Ovary (tissue), 9 donors: ENCODE data around the gene TUB. TPM values are rescaled to one million over a fixed set of nuclear protein-coding genes. Genes with fewer than 3 reads are reported as not detected.

Experiments used
- DNase-seq, 5 donors: peaks; one replicate each; pipeline ENCODE4 v3.0.0-alpha.2; 2019 to 2020
- H3K27ac ChIP-seq, 2 donors: fragments of 200-600 bp; one replicate each; pipeline versions ENCODE4 v1.5.1 to v1.8.0; 2019 to 2022
- H3K27me3 ChIP-seq: fragments of 200-600 bp; one replicate; pipeline ENCODE4 v1.8.0; 2022
- H3K36me3 ChIP-seq: fragments of 200-600 bp; sonication (generic); one replicate; pipeline ENCODE4 v1.5.1; 2019
- H3K4me1 ChIP-seq: one replicate; pipeline ENCODE4 v1.8.1; 2013; ENCODE audit warnings: mild to moderate bottlenecking, moderate library complexity; ENCODE audit not compliant: insufficient read depth
- H3K4me3 ChIP-seq: fragments of 200-600 bp; sonication (generic); one replicate; pipeline ENCODE4 v1.5.1; 2017
- H3K9me3 ChIP-seq, 2 donors: fragments of 200-600 bp in 1 of 2; sonication (generic) in 1 of 2; one replicate each; pipeline versions ENCODE4 v1.5.1 to v1.8.1; 2013 to 2019; ENCODE audit warnings: mild to moderate bottlenecking in 1 of 2, moderate library complexity in 1 of 2
- EP300 ChIP-seq: sonication (generic); formaldehyde crosslinking; IDR thresholded peaks from one replicate; pipeline ENCODE4 v1.6.1; 2017; ENCODE audit warnings: antibody characterized with exemption
- POLR2A ChIP-seq: fragments of 450-650 bp; IDR thresholded peaks from one replicate; pipeline ENCODE4 v1.6.1; 2017; ENCODE audit warnings: antibody characterized with exemption, mild to moderate bottlenecking, moderate library complexity
- WGBS, 3 donors: extraction: QIAGEN DNeasy Blood & Tissue Kit in 1 of 3; methylation state at CpG; one replicate each; pipeline versions ENCODE4 v1.1.5 to v1.1.7; 2013 to 2017; 5-methylcytosine and 5-hydroxymethylcytosine counted together
- intact Hi-C, 4 donors: fragments of 100-400 bp; cut with DNase I; formaldehyde crosslinking; loops; one replicate each; pipeline versions ENCODE4 v1.11.0 to v1.15.1; 2022 to 2023
- polyA plus RNA-seq, 2 donors: library from polyadenylated mRNA; stranded (reverse); fragments of 200-250 nt in 1 of 2; fragments of 350-450 nt in 1 of 2; fragmentation: Illumina TruSeq in 1 of 2; extraction: RNeasy Lipid Tissue Mini Kit (QIAGEN cat#74804) in 1 of 2; gene quantifications; one replicate each; pipeline ENCODE4 v1.2.3, GENCODE V29; 2013 to 2014
- total RNA-seq, 7 donors: library from RNA; depleted of rRNA in 2 of 7; stranded (reverse); fragments of >200 nt in 2 of 7; fragmentation: NEBNext Ultra II Directional in 3 of 7; extraction: Animal tissue kit (Norgen Biotek cat#: 25700) in 3 of 7; gene quantifications; one replicate each; pipeline versions ENCODE4 v1.1.0 to v1.2.4, GENCODE V29; 2016 to 2023
- TF ChIP-seq, protein P1 (sequence below), 3 donors: fragments of 450-650 bp in 2 of 3; fragments of 200-600 bp in 1 of 3; IDR thresholded peaks; one replicate each; pipeline versions ENCODE4 v1.5.1 to v1.8.0; 2016 to 2022; ENCODE audit warnings: antibody characterized with exemption in 3 of 3, mild to moderate bottlenecking in 1 of 3
- donor health status: DM: no; HTN: no; CAD: no; lungs with moderate emphysema.
- donor health status: DM: no; HTN: no; CAD: no.
- donor health status: Bipolar disorder and iron deficiency.
- donor health status: DM: yes; HTN: yes; CAD: no.
- donor health status: DM: no; HTN: no; CAD: no.
- donor health status: DM: yes; HTN: yes; CAD: no.

Gene TUB
- total and polyA plus RNA-seq, 9 donors = 7.2 to 33.4 (median 22.3) TPM

DNA sequence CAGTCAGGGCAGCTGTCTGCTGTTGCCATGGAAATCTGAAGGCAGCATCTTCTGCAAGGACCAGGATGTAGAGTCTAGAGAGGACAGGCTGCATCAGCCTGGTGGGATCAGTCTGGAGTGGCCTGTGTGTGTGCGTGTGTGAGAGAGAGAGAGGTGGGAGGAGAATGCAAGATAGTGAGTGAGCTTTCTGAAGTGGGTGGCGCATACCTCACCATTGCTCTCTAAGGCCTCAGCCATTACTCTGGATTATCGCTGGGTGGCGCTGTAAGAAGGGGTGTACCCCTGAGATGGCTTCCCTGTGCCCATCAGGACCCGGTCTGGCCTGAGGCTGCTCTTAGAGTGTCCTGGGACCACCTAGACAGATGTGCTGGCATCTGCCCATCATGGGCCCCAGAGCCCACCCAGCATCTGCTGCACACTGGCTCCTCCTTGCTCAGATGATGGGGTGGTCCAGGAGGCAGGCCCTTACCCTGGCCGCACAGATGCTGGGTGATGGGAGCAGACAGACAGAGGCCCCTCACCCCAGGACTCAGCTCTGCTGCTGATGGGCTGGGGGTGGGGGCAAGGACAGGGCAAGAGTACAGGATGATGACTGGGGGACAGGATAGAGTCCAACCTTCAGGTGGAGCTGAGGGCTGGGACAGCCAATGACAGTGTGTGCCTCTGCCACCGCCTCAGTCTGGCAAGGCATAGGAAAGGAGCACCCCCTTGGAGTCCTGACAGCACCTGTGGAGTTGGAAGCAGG lies 25.7 kb upstream of the TUB start:
- Histone ChIP-seq H3K4me3 (no peak overlapping the region), H3K4me1 (peaks cover 3% of the 10 kb centered on the region), H3K9me3 (no peaks in the 10 kb centered on the region), H3K27ac (no peak overlapping the region), H3K27me3 (no peaks in the 10 kb centered on the region), H3K36me3 (no peaks in the 10 kb centered on the region)
- no peak for DNase-seq
- WGBS, 3 donors = 55 to 73% (median 70%) methylated on average over 6 to 7 of the region's 7 CpGs
- intact Hi-C loops = no loop called here
- TF ChIP-seq POLR2A = no peak
- no peak for TF ChIP-seq EP300
- TF ChIP-seq, protein P1, sequence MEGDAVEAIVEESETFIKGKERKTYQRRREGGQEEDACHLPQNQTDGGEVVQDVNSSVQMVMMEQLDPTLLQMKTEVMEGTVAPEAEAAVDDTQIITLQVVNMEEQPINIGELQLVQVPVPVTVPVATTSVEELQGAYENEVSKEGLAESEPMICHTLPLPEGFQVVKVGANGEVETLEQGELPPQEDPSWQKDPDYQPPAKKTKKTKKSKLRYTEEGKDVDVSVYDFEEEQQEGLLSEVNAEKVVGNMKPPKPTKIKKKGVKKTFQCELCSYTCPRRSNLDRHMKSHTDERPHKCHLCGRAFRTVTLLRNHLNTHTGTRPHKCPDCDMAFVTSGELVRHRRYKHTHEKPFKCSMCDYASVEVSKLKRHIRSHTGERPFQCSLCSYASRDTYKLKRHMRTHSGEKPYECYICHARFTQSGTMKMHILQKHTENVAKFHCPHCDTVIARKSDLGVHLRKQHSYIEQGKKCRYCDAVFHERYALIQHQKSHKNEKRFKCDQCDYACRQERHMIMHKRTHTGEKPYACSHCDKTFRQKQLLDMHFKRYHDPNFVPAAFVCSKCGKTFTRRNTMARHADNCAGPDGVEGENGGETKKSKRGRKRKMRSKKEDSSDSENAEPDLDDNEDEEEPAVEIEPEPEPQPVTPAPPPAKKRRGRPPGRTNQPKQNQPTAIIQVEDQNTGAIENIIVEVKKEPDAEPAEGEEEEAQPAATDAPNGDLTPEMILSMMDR (IDR thresholded peaks at IDR 0.05) = no peak

DNA sequence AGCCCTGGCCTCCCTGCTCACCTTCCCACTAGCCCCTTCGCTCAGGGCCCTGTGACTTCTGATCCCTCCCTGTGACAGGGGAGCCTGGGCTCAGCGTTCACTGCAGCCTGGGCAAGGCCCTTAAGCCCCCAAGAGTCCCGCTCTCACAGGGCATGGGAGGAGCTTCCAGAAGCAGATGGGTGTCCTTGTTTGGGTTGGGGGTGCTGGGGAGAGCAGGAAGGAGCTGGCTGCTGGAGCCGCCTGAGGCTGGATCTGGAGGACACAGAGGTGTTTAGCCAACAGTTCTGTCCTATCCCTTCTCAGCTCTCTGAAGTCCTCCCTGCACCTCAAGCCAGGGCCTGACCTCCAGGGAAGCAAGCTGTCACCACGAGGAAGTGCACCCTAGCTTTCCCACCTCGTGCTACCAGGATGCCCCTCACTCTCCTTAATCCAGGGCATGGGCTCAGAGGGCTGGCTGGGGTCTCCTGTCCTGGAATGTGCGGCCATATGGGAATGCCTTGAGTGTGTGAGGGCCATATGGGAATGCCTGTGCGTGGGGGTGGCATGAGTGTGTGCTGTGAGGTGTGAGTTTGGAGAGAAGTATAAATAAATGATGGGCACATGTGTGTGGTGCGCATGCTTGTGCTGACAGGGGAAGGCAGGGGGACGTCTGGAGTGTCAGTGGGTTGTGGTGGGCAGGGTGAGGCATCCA lies 25.0 kb upstream of the TUB start:
- no peaks in the 10 kb centered on the region for H3K9me3 ChIP-seq
- H3K27me3 ChIP-seq = no peaks in the 10 kb centered on the region
- no peaks in the 10 kb centered on the region for H3K36me3 ChIP-seq
- TF ChIP-seq POLR2A = no peak
- TF ChIP-seq EP300 = no peak
- TF ChIP-seq, protein P1 (IDR thresholded peaks at IDR 0.05) = no peak
- H3K27ac ChIP-seq = no peak overlapping the region
- no peak overlapping the region for H3K4me3 ChIP-seq
- peaks cover 3% of the 10 kb centered on the region for H3K4me1 ChIP-seq
- WGBS, 3 donors = 82 to 92% (median 88%) methylated on average over 10 of the region's 10 CpGs
- DNase-seq = no peak
- intact Hi-C loops = no loop called here

DNA sequence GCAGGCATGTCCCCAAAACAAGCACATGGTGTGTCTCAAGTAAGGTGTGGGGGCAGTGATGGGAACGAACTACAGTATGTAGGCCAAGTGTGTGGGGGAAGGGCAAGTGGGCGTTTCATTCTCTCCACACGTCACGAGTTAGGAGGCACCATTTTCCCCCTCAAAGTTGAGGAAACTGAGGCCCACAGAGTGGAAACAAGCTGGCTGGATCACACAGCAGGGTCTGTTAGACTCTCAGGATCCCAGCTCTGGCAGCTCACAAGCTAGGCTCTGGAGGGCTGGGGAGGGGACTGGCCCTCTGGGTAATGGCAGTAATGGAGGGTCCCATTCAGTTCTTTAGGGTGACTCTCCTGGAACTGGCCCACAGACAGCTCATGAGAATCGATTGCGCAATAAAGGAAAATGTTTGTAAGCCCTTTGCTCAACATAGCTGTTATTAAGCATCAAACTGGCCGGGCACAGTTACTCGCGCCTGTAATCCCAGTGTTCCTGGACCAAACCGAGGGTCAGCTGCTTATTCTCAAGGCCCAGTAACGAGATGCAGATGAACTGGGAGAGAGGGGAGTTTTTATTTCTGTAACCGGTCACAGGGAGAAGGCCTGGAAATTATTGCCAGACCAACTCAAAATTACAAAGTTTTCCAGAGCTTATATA lies 24.1 kb upstream of the TUB start:
- 23 to 32% (median 29%) methylated on average over 12 of the region's 12 CpGs for WGBS, 3 donors
- H3K27ac ChIP-seq = peak overlapping the region in 1 of 2 donors; percentile 53
- DNase-seq = peak; percentile 65 to 86 (median 82)
- H3K27me3 ChIP-seq = no peaks in the 10 kb centered on the region
- no peak overlapping the region for H3K4me3 ChIP-seq
- H3K36me3 ChIP-seq = no peaks in the 10 kb centered on the region
- TF ChIP-seq, protein P1 (IDR thresholded peaks at IDR 0.05) = no peak
- TF ChIP-seq EP300 = no peak
- no peak for TF ChIP-seq POLR2A
- H3K4me1 ChIP-seq = peaks cover 3% of the 10 kb centered on the region
- intact Hi-C loops = no loop called here
- no peaks in the 10 kb centered on the region for H3K9me3 ChIP-seq

DNA sequence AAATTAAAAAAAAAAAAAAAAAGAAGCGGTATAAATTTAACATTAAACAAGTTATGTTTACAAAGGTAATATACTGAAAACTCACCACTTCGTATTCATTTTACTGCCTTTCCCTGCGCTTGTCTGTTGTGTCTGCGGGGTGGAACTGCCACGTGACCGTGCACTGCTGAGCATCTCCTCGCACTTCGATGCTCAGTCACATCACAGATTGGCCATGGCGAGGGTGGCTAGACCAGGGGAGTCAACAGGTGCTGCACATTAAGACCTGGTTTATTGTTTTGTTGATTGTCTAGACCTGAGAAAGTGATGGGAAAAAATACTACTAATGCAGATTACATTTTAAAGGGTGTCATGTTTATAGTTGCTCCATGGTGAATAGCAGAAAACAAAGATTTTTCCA lies 22.8 kb upstream of the TUB start:
- WGBS, 3 donors = 92 to 96% (median 96%) methylated on average over 9 of the region's 9 CpGs
- intact Hi-C loops = no loop called here
- no peaks in the 10 kb centered on the region for H3K27me3 ChIP-seq
- no peak overlapping the region for H3K27ac ChIP-seq
- H3K36me3 ChIP-seq = no peaks in the 10 kb centered on the region
- no peak overlapping the region for H3K4me3 ChIP-seq
- no peak for TF ChIP-seq EP300
- TF ChIP-seq, protein P1 (IDR thresholded peaks at IDR 0.05) = no peak
- no peak for TF ChIP-seq POLR2A
- peaks cover 7% of the 10 kb centered on the region for H3K4me1 ChIP-seq
- no peak for DNase-seq
- no peaks in the 10 kb centered on the region for H3K9me3 ChIP-seq
